GM21515 (cell line): ENCODE results near the gene AHRR.

Experiments used
- ATAC-seq: cut with Tn5 transposase; IDR thresholded peaks from one replicate; pipeline ENCODE4 v1.9.1; 2021; ENCODE audit not compliant: unreplicated experiment

AHRR gene

DNA sequence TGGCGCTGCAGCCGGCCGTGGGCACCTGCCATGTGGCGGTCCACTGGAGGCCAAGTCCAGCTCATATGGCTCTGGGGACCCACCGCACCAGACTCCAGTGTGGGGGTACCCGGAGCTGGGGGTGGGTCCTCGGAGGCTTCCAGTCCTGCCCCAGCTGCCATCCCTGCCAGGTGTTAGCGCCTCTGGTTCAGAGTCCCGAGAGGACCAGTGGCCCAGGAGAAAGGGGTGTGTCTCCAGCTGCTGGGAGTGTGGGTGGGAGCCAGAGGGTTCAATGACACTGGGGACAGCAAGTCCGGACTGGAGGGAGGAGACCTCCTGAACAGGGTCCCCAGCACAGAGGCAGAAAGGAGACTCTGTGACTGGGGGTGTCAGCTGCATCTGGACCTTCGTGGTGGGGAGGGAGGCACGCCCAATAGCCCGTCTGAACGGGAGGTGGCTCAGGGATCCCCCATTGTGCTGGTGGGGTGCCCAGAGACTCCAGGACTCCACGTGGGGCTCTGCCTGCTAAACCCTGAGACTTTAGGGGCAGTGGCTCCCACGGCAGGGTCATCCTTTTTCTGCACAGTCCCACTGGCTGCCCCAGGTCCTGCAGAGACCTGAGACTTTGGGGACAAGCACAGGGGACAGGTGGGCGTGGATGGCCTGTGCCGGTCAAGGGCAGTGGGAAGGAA, 2.4 kb upstream of the AHRR start:
- ATAC-seq = no peak

DNA sequence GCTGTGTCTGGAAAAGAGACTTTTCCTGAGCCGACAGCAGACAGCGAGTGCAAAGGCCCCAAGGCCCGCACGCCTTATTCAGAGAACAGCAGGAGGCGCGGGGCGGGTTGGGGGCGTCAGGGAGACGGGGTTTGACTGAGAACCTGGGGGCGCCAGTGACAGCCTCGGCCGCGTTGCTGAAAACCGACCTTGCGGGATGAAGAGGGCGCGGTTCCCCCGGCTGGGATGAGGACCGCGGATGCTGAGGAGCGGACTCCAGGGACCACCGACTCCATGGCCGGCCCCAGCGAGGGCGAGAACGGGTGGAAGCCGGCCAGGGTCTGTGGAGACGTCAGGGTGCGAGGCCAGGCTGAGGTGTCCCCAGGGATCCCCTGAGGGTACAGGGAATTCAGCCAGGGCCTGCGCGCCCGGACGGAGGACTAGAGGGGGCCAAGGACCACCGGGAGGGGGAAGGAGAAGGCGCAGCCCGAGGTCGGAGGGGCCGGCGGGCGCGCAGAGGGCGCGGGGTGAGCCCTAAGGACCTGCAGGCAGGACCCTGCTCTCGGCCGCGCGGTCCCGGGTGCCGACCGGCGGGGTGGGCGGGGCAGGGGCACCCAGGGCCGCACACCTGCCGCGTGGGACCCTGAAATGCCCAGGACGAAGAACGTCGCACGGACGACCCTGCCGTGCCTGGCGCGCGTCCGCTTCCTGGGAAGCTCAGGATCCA, 837 bp upstream of the AHRR start:
- no peak for ATAC-seq

DNA sequence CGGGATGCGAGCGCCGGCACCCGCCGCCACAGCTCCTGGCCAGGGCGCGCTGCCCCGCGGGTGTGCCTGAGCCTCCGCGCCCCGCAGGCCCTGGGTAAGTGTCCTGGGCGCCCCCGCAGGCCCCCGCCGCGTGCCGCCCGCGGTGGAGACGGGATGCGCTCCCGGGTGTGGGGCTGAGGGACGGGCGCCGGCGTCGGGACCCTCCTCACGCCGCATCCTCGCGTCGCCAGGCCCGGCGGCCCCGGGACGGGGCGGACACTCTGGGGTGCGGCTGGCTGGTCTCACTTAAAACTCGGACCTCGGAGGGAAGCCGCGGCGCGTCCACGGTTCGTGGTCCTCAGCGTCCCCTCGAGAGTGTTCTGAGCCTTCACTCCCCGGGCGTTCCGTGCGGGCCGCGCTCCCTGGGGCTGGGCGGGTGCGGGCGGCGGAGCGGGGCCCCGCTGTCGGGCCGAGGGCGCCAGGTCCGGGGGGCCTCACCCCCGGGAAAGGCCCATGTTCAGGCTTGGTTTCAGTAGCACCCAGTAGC, 275 bp downstream of the AHRR start:
- peak; percentile 2 for ATAC-seq

DNA sequence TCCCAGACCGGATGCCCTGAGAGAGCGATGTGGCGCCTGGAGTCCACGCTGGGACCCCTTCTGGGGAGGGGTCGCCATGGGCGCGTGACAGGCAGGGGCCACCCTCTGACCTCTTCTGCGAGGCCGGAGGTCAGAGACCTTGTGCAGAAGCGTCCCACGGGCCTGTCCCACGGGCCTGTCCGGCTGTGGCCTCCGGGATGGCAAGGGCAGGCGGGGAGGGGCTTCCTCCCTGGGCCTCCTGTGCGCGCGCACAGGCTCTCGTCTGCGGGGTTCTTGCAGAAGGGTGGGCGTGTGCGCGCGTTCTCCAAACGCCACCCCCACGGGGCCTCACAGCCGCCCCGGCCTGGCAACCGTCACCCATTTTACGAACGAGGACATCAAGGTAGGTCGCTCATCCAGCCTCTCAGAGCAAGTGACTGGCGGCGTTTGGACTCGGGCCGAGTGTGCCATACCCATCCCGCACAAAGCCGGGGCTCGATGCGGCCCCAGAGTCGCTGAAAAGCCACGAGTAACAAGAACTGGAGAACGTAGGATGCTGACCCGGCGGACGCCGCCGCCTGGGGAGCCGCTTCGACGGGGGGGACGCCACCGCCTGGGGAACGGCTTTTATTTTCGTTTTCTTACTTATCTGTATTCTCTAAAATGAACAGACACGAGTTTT, 897 bp downstream of the AHRR start:
- no peak for ATAC-seq

DNA sequence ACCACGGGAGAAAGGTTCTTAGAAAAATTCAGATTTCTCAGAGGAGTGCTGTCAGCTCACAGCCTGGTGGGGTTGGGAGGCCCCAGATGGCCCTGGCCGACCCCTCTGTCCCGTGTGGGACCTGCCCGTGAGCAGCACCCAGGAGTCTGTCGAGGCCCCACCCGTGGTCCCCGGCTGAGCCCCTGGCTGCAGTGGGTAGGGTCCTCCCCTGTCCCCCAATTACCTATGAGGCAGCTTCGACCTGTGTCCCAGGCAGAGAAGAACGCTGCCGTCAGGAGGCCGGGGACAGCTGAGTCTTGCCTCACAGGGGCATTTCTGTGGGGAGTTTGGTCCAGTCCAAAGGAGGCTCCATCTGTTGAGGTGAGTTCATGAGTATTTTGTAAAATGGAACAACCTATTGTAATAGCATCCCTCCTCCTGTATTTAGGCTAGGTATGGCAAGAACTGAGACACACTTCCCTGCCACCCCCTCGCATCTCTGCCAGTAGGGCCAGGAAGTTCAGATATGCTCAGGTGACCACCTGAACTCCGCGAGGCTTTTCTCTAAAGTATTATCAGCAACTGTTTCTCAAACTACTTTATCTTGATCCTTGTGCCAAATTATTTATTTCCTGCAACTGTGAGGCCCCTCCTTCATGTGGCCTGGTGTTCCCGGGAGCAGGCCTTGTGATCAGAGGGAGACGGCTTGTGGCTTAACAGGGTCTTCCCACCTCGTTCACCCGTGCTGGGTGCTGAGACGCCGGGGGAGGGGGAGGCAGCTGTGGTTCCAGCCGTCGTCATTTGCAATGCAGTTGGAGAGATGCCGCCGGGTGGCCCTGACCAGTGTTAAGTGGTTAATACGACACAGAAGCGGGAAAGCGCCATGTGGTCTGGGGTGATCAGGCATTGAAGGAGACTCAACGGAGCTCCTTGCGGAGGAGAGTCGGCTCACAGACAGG, 1.7 kb downstream of the AHRR start:
- ATAC-seq = no peak

DNA sequence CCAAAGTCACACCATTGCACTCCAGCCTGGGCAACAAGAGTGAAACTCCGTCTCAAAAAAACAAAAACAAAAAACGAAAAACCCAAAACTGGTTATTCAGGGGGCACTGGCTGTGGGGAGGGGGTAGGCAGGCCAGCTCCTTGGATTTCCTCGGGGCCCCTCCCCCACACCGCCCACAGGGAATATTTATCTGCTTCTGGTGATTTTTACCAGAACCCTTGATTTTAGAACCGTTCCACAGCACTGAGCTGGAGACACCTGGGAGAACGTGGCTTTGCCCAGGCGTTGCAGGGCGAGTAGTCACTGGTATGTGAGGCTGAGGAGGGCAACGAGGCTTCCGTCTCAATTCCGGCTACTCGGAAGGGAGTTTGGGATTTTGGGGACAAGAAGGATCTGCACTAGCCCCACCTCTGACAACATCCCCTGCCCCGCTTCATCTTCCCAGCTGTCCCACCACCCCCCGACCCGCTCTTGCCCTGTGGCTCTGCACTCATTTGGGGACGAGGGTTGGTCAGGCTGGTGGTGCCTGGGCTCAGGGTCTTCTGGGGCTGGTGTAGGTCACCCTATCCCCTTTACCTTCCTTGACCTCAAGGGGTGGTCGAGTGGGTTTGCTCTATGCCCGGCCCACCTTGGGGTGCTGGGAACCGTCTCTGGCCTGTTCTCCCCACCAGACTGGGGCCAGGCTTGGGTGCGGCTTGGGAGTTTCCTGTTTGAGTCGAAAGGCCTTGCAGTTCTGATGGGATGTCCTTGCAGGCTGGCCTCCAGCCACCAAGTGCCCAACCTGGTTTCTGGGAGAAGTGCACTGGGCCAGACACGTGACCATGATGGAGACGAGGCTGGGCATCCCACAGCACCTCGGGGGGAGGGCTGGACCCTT, 3.5 kb downstream of the AHRR start:
- no peak for ATAC-seq

DNA sequence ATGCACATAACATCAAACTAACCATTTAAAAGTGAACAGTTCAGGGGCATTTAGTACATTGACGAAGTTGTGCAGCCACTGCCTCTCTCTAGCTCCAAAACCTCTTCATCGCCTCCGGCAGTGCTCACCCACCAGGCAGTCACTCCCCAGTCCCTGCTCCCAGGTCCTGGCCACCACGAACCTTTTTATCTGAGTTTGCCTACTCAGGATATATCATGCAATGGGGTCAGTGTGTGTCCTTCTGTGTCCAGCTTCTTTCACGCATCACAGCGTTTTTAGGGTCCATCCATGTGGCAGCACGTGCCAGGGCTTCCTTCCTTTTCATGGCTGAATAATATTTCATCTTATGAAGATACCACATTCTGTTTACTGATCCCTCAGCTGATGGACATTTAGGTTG, 4.6 kb downstream of the AHRR start:
- no peak for ATAC-seq

DNA sequence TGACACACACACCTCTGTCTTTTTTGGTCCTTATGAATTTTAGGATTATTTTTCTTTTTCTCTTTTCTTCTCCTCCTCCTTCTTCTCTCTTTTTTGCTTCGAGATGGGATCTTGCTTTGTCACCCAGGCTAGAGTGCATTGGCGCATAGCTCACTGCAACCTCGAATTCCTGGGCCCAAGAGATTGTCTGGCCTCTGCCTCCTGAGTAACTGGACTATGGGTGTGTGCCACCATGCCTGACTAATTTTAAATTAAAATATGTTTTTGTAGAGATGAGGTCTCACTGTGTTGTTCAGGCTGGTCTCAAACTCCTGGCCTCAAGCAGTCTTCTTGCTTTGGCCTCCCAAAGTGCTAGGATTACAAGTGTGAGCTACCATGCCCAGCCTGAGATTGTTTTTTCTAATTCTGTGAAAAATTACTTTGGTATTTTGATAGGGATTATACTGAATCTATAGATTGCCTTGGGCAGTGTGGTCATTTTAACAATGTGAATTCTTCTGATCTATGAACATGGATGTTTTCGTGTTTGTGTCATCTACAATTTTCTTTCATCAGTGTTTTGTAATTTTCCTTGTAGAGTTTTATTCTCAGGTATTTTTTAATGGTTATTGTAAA, 7.7 kb downstream of the AHRR start:
- ATAC-seq = no peak

DNA sequence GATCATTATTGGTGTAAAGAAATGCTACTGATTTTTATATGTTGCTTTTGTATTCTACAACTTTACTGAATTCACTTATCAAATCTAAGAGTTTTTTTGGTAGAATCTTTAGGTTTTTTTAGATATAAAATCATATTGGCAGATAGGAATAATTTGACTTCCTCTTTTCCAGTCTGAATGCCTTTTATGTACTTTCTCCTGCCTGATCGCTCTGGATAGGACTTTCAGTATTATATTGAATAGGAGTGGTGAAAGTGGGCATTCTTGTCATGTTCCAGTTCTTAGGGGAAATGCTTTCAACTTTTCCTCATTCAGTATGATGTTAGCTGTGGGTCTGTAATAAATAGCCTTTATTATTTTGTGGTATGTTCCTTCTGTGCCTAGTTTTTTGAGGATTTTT, 8.3 kb downstream of the AHRR start:
- no peak for ATAC-seq

DNA sequence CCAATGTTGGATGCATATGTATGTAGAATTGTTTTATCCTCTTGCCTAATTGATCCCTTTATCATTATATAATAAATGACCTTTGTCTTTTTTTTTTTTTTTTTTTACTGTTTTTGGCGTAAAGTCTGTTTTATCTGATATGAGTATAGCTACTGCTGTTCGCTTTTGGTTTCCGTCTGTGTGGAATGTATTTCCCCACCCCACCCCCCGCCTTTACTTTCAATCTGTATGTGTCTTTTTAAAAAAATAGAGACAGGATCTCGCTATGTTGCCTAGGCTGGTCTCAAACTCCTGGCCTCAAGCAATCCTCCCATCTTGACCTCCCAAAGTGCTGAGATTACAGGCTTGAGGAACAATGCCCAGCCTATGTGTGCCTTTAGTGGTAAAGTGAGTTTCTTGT, 11.3 kb downstream of the AHRR start:
- no peak for ATAC-seq

DNA sequence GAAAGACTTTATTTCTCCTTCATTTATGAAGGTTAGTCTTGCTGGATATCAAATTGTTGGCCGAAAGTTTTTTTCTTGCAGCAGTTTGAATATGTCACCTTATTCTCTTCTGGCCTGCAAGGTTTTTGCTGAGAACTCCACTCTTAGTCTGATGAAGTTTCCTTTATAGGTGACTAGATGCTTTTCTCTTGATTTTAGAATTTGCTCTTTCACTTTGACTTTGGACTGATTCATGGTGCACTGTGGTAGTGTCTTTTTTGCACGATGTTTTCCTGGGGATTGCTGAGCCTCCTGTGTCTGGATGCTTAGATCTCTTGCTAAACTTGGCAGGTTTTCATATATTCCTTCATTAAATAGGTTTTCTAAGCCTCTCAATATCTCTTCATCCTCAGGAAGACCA, 12.4 kb downstream of the AHRR start:
- ATAC-seq = no peak

DNA sequence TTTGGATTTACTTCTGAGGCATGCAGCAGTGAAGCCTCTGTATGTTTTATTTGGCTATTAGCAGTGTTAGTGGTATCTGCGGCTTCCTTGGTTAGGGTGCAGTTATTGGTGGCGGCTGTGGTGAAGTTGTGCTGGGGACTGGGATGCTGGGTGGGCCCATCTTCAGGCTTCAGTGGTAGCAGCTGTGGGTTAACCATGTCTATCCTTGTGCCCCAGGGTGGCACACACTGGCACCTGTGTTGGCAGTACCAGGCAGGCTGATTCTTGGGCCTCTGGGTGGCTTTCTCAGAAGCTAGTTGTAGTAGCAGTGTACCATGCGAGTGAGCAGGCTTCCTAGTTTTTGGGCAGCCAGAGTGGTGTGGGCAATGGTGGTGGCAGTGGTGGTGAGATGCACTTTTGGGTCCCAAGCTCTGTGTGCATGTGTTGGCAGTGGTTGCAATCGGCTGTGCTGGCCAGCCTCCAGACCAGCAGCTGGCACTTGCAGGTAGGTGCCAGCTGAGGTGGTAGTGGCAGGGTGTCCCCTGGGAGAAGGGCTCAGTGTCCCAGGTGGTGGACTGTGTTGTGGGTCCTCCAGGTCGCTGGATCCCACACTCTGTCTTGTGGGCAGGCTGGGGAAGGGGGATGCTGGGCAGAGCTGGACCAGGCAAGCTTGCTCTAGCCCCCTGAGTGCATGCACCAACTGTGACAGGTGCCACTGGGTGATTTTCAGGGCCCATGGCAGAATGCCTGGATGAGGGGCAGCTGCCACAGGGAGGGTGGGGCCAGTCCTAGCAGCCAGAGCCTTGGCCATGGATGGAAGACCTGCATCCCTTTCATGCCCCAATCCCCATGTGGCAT, 13.6 kb downstream of the AHRR start:
- ATAC-seq = no peak

DNA sequence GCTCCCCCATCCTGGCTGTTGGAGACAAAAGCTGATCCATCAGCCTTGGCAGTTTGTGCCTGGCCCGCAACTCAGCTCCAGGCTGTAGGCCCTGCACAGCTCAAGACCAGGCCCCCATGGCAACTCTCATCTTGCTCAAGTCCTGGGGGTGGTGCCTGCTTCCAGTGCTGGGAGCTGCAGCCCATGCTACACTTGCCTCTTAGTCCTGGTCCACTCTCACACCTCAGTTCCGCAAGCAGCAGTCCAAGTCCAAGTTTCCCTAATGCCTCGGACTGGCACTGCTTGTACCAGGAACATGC, 14.2 kb downstream of the AHRR start:
- ATAC-seq = no peak

DNA sequence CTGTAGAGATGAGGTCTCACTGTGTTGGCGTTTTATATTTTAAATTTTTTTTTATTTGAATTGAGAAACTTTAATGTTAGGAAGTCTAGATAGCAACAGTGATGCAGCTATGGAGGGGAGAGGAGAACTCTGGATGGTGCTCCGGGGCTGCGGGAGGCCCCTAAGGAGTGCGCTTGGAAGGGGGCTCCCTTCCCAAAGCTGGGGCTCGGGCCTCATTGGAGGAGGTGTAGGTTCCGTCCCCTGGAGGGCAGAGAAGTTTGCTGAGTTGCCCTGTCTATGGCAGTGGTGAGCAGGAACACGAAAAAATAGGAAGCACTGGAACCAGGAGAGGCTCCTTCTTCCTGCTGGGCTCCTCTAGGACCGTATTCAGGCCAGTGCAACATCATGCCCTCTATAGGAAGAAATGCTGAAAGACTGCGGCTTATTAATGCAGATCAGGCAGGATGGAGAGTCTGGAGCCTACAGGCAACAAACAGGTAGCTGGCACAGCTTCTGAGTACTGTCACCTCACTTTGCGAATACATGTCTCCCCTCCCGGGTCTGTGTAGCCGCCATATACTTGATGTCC, 16.1 kb downstream of the AHRR start:
- ATAC-seq = no peak

DNA sequence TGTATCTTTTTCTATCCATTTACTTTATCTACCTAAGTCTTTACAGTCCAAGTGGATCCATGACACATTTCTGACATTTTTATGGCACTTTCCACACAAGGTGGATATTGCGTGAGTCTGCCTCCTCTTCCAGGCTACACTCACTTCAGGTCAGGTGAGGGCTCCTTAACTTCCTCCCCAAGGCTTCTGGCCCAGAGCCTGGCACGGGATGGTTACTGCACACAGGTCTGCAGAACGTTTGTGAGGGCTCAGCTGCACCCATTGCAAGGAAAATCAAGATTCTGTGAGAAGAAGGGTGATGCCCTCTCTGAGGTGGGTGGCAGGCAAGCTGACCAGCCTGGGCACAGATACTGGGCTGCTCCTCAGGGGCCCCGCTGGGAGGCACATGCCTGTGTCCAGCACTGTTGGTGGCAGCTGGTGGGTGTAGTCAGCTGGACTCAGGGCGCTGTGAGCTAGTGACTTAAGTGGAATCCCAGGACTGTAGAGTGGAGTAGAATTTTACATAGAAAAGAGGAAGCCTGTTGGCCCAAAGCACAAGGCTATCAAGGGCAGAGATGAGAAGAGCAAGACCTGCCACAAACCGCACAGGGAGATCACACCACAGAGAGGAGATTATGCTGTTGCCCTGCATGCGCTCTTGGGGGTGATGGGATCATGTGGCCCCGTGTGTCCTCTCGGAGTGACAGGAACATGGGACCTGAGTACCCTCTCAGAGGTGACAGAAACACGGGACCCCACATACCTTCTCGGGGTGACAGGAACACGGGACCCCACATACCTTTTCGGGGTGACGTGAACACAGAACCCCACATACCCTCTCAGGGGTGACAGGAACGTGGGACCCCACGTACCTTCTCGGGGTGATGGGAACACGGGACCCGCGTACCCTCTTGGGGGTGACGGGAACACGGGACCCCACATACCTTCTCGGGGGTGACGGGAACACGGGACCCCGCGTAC, 21.3 kb downstream of the AHRR start:
- no peak for ATAC-seq

DNA sequence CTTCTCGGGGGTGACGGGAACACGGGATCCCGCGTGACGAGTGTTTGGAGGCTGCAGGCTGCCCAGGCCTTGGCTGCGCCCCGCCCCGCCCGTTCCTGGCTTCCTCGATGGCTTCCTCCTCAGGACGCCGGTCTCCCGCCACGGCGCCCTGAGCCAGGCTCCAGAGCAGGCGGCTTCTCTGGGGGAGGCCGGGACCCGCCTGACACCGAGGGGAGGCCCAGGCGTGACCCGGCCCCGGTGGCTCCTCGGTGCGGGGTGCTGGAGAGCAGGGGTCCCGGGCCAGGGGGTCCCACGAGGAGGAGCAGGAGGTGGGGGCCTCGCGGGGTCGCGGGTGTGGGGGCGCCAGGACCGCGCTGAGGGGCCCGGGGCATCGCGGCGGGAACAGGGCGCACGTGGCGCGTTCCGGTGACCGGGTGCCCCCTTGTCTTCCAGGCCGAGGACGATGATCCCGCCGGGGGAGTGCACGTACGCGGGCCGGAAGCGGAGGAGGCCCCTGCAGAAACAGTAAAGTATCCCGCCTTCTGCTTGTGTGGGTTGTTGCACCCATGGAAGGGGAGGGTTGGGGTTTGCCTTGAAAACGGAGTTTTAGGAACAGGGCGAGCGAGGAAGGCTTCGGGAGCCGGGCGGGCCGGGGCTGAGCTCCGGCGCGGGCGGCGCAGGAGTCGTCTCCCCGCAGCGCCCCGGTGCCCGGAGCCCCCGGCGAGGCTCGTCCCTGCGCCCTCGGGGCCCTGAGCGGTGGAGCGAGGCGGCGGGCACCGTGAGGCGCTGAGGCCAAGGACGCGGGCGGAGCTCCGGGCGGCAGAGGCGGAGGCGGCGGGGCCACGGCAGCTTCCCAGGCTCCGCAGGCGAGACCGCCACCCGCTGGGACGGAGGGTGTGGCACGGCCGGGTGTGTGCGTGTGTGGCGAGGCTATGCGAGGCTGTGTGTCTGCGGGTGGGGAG, 22.2 kb downstream of the AHRR start:
- ATAC-seq = peak; percentile 49
